Astrocyte of the cerebellum (primary cell): ENCODE measurements around the gene URGCP.

Source experiments
- DNase-seq: peaks from one replicate; pipeline ENCODE4 v3.0.0-alpha.2; 2011; ENCODE audit warnings: low read depth
- H3K4me3 ChIP-seq: 2 replicates; pipeline ENCODE4 v1.5.1; 2011; ENCODE audit warnings: mild to moderate bottlenecking, low read depth, low read length, moderate library complexity
- CTCF ChIP-seq: IDR thresholded peaks from 2 replicates; pipeline ENCODE4 v1.5.1; 2012; ENCODE audit warnings: low read length, low read depth, moderate library complexity, mild to moderate bottlenecking; ENCODE audit errors: missing control alignments
- in situ Hi-C: cut with HindIII; loops from 2 replicates; pipeline ENCODE4 v1.10.0; 2017; ENCODE audit warnings: low sequenced_read_pairs

The URGCP gene

GRCh38 chr7:43944286-43944685 is 37.9 kb upstream of the URGCP start:
- TF ChIP-seq CTCF = no peak
- no peak overlapping the region for H3K4me3 ChIP-seq
- no peak for DNase-seq
- in situ Hi-C loops = no loop called here

GRCh38 chr7:43943417-43944187 is 37.2 kb upstream of the URGCP start:
- TF ChIP-seq CTCF = no peak
- no peak for DNase-seq
- H3K4me3 ChIP-seq = no peak overlapping the region
- in situ Hi-C loops = no loop called here

GRCh38 chr7:43942997-43943396 is 36.6 kb upstream of the URGCP start:
- in situ Hi-C loops = no loop called here
- no peak overlapping the region for H3K4me3 ChIP-seq
- TF ChIP-seq CTCF = no peak
- no peak for DNase-seq

- TF ChIP-seq CTCF = no peak
- no peak overlapping the region for H3K4me3 ChIP-seq
- DNase-seq = no peak
- in situ Hi-C loops = no loop called here
Observed at GRCh38 chr7:43942250-43942649, 35.9 kb upstream of the URGCP start.

- in situ Hi-C loops = no loop called here
- TF ChIP-seq CTCF = no peak
- no peak overlapping the region for H3K4me3 ChIP-seq
- DNase-seq = no peak
Observed at GRCh38 chr7:43938892-43939482, 32.6 kb upstream of the URGCP start.

- no peak overlapping the region for H3K4me3 ChIP-seq
- TF ChIP-seq CTCF = no peak
- DNase-seq = no peak
- in situ Hi-C loops = no loop called here
Observed at GRCh38 chr7:43937444-43937843, 31.0 kb upstream of the URGCP start.
